WERI-Rb-1 (cell line): ENCODE results near the gene APBB1.

Experiments used
- DNase-seq: peaks from one replicate; pipeline ENCODE4 v3.0.0-alpha.2; 2020
- H3K27ac ChIP-seq: fragments of 250-450 bp; sonication (Bioruptor Pico); 2 replicates; pipeline ENCODE4 v1.5.1; 2020; ENCODE audit warnings: mild to moderate bottlenecking, moderate library complexity
- H3K27me3 ChIP-seq: fragments of 250-450 bp; sonication (Bioruptor Pico); 2 replicates; pipeline ENCODE4 v1.5.1; 2021; ENCODE audit warnings: mild to moderate bottlenecking, low read depth, moderate library complexity; ENCODE audit not compliant: insufficient read depth, severe bottlenecking
- H3K36me3 ChIP-seq: fragments of 250-450 bp; sonication (Bioruptor Pico); 2 replicates; pipeline ENCODE4 v1.5.1; 2020; ENCODE audit warnings: mild to moderate bottlenecking, moderate library complexity
- H3K4me3 ChIP-seq: 2 replicates; pipeline ENCODE4 v1.5.1; 2011; ENCODE audit warnings: low read depth, mild to moderate bottlenecking, control low read depth, low read length
- H3K9me3 ChIP-seq: fragments of 250-450 bp; sonication (Bioruptor Pico); 2 replicates; pipeline ENCODE4 v1.5.1; 2021; ENCODE audit warnings: mild to moderate bottlenecking, moderate library complexity; ENCODE audit not compliant: severe bottlenecking
- TF ChIP-seq, protein P1 (sequence below): IDR thresholded peaks from 2 replicates; pipeline ENCODE4 v1.5.1; 2011; ENCODE audit warnings: low read depth, mild to moderate bottlenecking, control low read depth, inconsistent platforms, low read length

Gene APBB1

DNA sequence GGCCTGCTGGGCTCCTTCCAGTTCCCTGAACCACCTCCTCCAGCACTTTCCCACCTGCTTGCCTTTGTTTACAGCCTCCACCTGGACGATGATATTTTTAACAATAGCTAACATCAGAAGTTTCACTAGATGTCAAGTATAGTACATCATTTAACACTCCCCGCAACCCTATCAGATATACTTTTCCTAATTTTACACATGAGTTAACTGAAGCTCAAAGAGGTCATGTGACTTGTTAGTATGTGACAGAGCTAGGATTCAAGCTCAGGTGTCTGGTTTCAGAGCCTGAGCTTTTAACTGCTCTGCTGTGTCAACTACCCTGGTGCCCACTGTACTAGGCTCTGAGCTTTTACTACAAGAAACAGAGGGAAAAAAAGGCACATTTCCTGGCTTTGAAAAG is 36.2 kb upstream of the APBB1 start:
- DNase-seq: no peak
- Histone ChIP-seq H3K4me3 (no peak overlapping the region), H3K27ac (no peak overlapping the region), H3K27me3 (no peaks in the 10 kb centered on the region), H3K36me3 (peaks cover 61% of the 10 kb centered on the region), H3K9me3 (no peaks in the 10 kb centered on the region)
- TF ChIP-seq, protein P1, sequence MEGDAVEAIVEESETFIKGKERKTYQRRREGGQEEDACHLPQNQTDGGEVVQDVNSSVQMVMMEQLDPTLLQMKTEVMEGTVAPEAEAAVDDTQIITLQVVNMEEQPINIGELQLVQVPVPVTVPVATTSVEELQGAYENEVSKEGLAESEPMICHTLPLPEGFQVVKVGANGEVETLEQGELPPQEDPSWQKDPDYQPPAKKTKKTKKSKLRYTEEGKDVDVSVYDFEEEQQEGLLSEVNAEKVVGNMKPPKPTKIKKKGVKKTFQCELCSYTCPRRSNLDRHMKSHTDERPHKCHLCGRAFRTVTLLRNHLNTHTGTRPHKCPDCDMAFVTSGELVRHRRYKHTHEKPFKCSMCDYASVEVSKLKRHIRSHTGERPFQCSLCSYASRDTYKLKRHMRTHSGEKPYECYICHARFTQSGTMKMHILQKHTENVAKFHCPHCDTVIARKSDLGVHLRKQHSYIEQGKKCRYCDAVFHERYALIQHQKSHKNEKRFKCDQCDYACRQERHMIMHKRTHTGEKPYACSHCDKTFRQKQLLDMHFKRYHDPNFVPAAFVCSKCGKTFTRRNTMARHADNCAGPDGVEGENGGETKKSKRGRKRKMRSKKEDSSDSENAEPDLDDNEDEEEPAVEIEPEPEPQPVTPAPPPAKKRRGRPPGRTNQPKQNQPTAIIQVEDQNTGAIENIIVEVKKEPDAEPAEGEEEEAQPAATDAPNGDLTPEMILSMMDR: no peak

DNA sequence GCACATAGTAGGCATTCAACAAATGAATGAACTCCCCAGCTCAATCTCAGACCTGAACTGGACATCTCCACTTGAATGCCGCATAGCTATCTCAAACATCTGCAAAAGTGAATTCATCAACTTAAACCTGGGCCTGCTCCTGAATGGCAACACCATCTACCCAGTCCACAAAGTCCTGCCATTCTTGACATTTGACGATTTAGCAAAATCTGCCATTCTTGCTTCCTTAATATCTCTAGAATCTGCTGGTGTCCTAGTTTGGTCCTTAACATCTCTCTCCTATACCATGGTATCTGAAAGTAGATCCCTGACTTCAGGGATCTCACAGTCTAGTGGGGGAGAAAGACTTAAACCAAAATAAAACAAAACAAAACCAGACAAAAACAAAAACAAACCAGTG is 34.3 kb upstream of the APBB1 start:
- Histone ChIP-seq H3K4me3 (no peak overlapping the region), H3K36me3 (peaks cover 67% of the 10 kb centered on the region), H3K27me3 (no peaks in the 10 kb centered on the region), H3K27ac (no peak overlapping the region), H3K9me3 (no peaks in the 10 kb centered on the region)
- TF ChIP-seq, protein P1: no peak
- DNase-seq: no peak

DNA sequence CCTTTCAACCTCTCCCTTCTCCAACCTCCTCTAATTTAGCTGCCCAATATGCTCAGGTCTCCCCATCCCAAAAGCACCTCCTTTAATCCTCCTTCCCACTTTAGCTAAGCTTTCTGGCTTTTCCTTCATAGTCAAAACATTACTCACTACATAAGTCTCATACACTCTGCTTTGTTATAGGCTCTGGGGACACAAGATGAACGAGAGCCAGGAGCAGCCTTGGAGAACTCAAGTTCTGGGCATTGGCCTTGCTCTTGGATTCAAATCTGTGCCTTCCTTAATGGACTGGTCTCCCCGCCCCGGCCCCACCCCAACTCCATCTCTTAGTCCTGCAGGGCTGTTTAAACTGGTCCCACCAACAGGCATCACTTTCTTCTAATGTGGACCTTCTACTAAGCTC is 33.3 kb upstream of the APBB1 start:
- H3K4me3 ChIP-seq: no peak overlapping the region
- H3K27ac ChIP-seq: no peak overlapping the region
- DNase-seq: no peak
- TF ChIP-seq, protein P1: no peak
- H3K36me3 ChIP-seq: peaks cover 63% of the 10 kb centered on the region
- no peaks in the 10 kb centered on the region for H3K9me3 ChIP-seq
- H3K27me3 ChIP-seq: no peaks in the 10 kb centered on the region

DNA sequence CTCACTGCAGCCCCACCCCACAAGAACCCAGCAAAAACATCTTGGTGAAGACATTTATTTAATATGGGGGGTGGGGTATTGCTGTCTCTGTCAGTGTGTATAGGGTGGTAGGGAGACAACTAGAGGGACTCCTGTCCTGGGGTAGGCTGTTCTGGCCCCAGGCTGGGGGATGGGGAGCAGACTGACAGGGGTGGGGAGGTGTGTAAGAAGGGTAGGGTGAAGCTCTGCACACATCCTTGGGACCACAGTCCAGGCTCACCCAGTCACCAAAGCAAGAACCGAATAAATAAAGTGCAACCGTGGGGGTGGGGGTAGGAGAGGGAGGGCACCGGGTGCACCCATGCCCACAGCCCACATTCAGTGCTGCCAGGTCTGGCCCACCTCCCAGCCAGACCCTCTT is 29.7 kb upstream of the APBB1 start:
- H3K27me3 ChIP-seq: no peaks in the 10 kb centered on the region
- TF ChIP-seq, protein P1: no peak
- H3K36me3 ChIP-seq: peaks cover 31% of the 10 kb centered on the region
- H3K27ac ChIP-seq: no peak overlapping the region
- DNase-seq: no peak
- H3K9me3 ChIP-seq: no peaks in the 10 kb centered on the region
- no peak overlapping the region for H3K4me3 ChIP-seq

DNA sequence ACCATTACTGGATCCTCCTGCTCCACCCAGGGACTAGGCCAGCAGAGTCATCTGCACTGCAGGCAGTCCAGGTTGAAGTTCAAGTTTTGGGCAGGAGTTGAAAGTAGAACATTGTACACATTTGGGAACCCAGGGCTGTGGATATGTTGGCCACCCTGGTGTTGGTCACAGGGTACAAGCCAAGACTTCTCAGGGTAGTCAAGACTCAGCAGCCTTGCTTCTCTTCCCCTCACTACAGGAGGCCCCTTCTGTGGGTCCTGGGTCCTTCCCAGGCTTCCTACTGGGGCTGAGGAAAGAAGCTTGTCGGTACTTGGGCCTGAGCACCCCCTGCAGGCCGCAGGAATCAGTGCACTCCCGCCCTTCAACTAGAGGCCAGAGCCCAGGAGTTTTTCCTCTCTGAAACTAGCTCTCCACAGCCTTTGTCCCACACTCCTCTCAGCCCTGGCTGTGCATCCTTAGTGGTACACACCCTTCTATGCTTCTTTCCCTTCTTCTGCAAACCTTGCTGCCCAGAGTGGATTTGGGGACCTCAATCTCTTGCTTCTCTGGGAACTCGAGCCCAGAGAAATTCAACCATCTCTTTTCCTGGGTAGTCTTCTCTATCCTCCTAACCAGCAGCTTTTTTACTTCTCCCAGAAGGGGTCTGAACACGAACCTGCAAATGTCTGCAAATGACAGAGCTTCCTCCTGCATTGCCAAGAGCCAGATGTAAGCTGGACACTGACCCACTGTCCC is 24.5 kb upstream of the APBB1 start:
- H3K27me3 ChIP-seq: no peaks in the 10 kb centered on the region
- H3K27ac ChIP-seq: peak overlapping the region; percentile 10
- no peak overlapping the region for H3K4me3 ChIP-seq
- H3K36me3 ChIP-seq: peaks cover 4% of the 10 kb centered on the region; the same call in 1 of the 2 replicates
- peak; percentile 68 for DNase-seq
- TF ChIP-seq, protein P1: peak; percentile 92
- H3K9me3 ChIP-seq: no peaks in the 10 kb centered on the region

DNA sequence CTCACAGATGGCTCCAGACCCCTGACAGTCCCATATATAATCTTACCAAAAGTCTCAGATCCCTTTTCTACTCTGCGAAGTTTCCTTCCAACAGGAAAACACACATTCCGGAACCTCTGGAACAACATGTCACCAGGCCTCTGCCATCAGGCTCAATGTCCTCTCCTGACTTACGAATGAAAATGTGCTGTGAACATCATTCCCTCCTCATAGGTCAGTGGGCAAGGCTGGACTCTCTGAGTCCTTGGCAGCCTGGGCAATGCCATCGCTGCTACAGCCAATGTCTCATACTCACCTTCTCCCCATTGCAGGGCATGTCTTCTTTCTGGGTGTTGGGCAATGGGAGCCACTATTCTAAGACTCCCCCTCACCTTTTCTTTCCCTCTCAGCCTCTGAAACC is 23.5 kb upstream of the APBB1 start:
- TF ChIP-seq, protein P1: no peak
- no peak overlapping the region for H3K27ac ChIP-seq
- DNase-seq: no peak
- no peaks in the 10 kb centered on the region for H3K36me3 ChIP-seq
- H3K9me3 ChIP-seq: no peaks in the 10 kb centered on the region
- H3K27me3 ChIP-seq: no peaks in the 10 kb centered on the region
- no peak overlapping the region for H3K4me3 ChIP-seq
